ENCODE measurements around the gene CAPG. TPM values are rescaled to one million over a fixed set of nuclear protein-coding genes. Genes with fewer than 3 reads are reported as not detected.
A peak's percentile ranks its signal among the peaks of the same experiment; 100 is the strongest.

The CAPG gene
- total and polyA plus RNA-seq, 9 of the 15 experiments (the other 6 are each of a cell fraction or from before 2014, with no cell fraction given): 10.6 to 90.4 (median 56.0) TPM

DNA sequence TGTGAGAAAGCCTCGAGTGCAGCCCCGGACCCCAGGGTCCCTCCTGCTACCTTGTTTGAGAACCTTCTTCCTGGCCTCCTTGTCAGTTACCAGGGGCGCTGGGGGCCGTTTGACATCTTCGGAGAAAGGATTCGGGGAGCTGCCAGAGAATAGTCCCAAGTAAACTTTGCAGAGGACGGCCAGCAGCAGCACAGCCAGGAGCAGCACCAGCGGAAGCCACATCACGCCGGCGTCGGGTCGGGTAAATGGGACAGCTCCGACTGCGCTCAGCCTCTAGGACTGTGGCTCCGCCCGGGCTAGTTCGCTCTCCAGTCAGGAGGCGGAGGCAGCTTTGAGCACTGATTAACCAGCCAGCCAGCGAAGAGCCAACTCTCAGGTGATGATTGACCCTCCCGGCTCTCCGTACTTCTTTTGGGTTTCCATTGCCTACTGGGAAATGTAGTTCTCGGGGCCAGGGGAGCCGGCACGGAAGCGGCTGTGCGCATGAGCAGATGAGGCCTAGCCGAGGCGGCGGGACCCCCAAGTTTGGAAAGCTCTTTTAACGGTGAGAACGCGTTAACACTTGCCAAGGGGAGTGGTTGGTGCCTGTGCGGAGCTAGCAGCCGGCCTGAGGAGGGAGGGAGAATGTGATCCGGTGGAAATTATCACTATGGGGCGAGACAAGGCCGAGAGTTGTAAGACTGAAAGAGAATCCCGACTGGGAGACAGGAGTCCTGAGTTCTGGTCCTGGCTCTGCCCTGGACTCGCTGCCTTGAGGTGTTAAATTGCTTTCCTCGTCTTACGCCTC, 55.7 kb downstream of the CAPG start, which contains the start of the genes ELMOD3 and RETSAT (continued):
- TF ChIP-seq JUND (IDR thresholded peaks at IDR 0.05; ENCODE audit: borderline replicate concordance, low read depth, low read length) (peak; percentile 73), JUND (tag; IDR thresholded peaks at IDR 0.05; ENCODE audit: borderline replicate concordance, low read depth, low read length) (peak; percentile 38; the same call in 1 of the 3 replicates), KAT2B (IDR thresholded peaks at IDR 0.05; ENCODE audit: low read depth, low read length) (no peak), SUPT5H (IDR thresholded peaks at IDR 0.05) (peak; percentile 90), RBM34 (IDR thresholded peaks at IDR 0.05; ENCODE audit: borderline replicate concordance, insufficient read depth, low read length) (no peak), ZNF507 (tag; conservative IDR thresholded peaks at IDR 0.05) (no peak)

DNA sequence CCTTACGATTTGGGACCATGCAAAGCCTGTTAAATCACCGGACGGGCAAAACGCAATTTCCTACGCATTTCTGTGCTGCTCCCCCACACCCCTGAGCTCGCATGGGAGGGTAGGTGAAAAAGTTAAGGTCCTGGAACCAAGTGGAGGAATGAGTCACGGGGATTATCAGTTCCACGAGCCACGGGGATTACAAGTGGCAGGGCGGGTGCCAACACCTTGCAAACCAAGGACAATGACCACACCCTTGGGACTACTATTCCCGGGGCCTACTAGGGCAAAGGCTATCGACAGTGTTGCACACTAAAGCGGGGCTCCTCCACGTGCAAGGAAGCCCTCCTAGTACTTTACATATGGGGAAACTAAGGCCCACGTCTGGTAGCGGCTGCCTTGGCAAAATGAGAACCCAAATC, 56.3 kb downstream of the CAPG start:
- Histone ChIP-seq H3K27me3 (ENCODE audit: control insufficient read depth in 2 of 2, insufficient read depth in 2 of 2, low read length in 2 of 2) (no peaks in the 10 kb centered on the region), H2AFZ (ENCODE audit: low read depth, low read length) (peak overlapping the region; percentile 90), H3K9me3 (replicated peaks; ENCODE audit: control insufficient read depth, insufficient read depth, low read depth, low read length) (no peaks in the 10 kb centered on the region), H4K20me1 (replicated peaks; ENCODE audit: control insufficient read depth, insufficient read depth, low read length) (no peaks in the 10 kb centered on the region), H3K4me3 (peak overlapping the region; percentile 83), H3K9me1 (ENCODE audit: control insufficient read depth, insufficient read depth, low read length) (no peaks in the 10 kb centered on the region), H3K4me2 (ENCODE audit: insufficient read depth, low read length) (peak overlapping the region; percentile 100), H3K36me3 (ENCODE audit: control insufficient read depth, insufficient read depth, low read length) (peaks cover 55% of the 10 kb centered on the region; the same call in 2 of the 3 replicates), H3K79me2 (ENCODE audit: control insufficient read depth, insufficient read depth, low read length) (peaks cover 32% of the 10 kb centered on the region), H3K9ac (ENCODE audit: insufficient read depth in 1 of 2, low read depth in 2 of 2, low read length in 2 of 2) (peak overlapping the region; percentile 91 to 94), H3K4me1 (replicated peaks in 1 of 2; ENCODE audit: control insufficient read depth in 2 of 2, insufficient read depth in 2 of 2, low read length in 2 of 2) (peaks cover 9 to 15% of the 10 kb centered on the region in 2 experiments), H3K27ac (ENCODE audit: extremely low read depth, low read depth, low read length) (peak overlapping the region; percentile 75)
- WGBS (ENCODE audit: insufficient coverage, low coverage, missing lambda C conversion rate): 2% methylated on average over 16 of the region's 16 CpGs
- ChIA-PET POLR2A (interaction anchor here (0.6 to 2.5 kb wide), 15 partner anchors 9 to 370 kb away, joined by 3 to 15 read pairs (median 7); partner anchors contain the start of genes MAT2A, RNF181 and TGOLN2), CTCF (ENCODE audit: low intra/inter-chr PET ratio) (no interaction called here)
- ATAC-seq (peak; percentile 47), DNase-seq (ENCODE audit: extremely low read depth in 1 of 4, low spot score in 3 of 4) (peak; percentile 48 to 67 (median 58)), FAIRE-seq (no peak)
- in situ Hi-C loops (cut with MboI) (no loop called here), intact Hi-C loops (cut with micrococcal nuclease) (loop anchor here (1.0 kb wide), 1 partner anchor 25 kb away; no protein-coding TSS in a partner anchor)
- BruUV-seq (replicated peaks): TSS peak; percentile 77
- TF ChIP-seq SMAD1 (IDR thresholded peaks at IDR 0.05; ENCODE audit: low read depth, low read length, partially characterized antibody): no peak
- no peak for TF ChIP-seq FOXJ3 (CRISPR knock-in tag; IDR thresholded peaks at IDR 0.05)
- TF ChIP-seq PTTG1 (tag; IDR thresholded peaks at IDR 0.05; ENCODE audit: low read depth): no peak
- TF ChIP-seq RBBP5 (IDR thresholded peaks at IDR 0.05; ENCODE audit: borderline replicate concordance, insufficient read depth, low read length, poor library complexity, severe bottlenecking): no peak
- TF ChIP-seq, protein P1, sequence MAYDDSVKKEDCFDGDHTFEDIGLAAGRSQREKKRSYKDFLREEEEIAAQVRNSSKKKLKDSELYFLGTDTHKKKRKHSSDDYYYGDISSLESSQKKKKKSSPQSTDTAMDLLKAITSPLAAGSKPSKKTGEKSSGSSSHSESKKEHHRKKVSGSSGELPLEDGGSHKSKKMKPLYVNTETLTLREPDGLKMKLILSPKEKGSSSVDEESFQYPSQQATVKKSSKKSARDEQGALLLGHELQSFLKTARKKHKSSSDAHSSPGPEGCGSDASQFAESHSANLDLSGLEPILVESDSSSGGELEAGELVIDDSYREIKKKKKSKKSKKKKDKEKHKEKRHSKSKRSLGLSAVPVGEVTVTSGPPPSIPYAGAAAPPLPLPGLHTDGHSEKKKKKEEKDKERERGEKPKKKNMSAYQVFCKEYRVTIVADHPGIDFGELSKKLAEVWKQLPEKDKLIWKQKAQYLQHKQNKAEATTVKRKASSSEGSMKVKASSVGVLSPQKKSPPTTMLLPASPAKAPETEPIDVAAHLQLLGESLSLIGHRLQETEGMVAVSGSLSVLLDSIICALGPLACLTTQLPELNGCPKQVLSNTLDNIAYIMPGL (CRISPR knock-in tag; IDR thresholded peaks at IDR 0.05): no peak
- TF ChIP-seq ZNF134 (CRISPR knock-in tag; conservative IDR thresholded peaks at IDR 0.05): no peak
- peak; percentile 35 for TF ChIP-seq CHD1 (IDR thresholded peaks at IDR 0.05; ENCODE audit: low read length)
- TF ChIP-seq NFYB (IDR thresholded peaks at IDR 0.05; ENCODE audit: extremely low read depth, insufficient read length): no peak
- no peak for TF ChIP-seq TOE1 (IDR thresholded peaks at IDR 0.05; ENCODE audit: borderline replicate concordance)
- TF ChIP-seq TOE1 (CRISPR knock-in tag; IDR thresholded peaks at IDR 0.05; ENCODE audit: borderline replicate concordance, low read depth): no peak
- TF ChIP-seq TBP (optimal IDR thresholded peaks at IDR 0.05; ENCODE audit: low read depth, low read length): no peak
- peak; percentile 55; the same call in 1 of the 2 replicates for TF ChIP-seq ZC3H4 (CRISPR knock-in tag; IDR thresholded peaks at IDR 0.05; ENCODE audit: borderline replicate concordance)
- no peak for TF ChIP-seq SRSF3 (IDR thresholded peaks at IDR 0.05; ENCODE audit: insufficient read depth, low read length)
- TF ChIP-seq ZFP36 (IDR thresholded peaks at IDR 0.05; ENCODE audit: low read depth, low read length, partially characterized antibody): no peak
